Measurements from ENCODE around the gene HEATR9. TPM values are rescaled to one million over a fixed set of nuclear protein-coding genes. Genes with fewer than 3 reads are reported as not detected.

Gene HEATR9
- total RNA-seq (not detected in 2 replicates), polyA plus RNA-seq (not detected in 2 replicates)

DNA sequence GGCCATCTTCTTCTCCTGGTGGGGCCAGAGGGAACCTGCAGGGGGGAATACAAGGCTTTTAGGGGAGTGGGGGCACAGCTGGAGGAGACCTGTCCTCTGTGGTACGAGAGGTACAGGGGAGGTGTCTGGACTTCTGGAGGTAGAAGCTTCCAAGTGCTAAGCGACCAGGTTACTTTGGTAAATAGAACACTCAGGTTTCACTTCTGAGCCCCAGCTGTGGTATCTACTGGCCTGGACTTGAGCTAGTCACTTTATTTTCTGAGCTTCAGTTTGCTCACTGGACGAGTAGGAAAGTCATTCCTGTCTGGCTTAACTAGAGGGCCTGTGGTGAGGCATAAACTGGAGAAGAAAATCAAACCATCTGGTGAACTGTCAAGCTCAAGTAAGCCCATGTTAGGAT, at the start of gene HEATR9:
Gene HEATR9, minus strand, starts transcription at position 155 of the 400 bp plus-strand sequence. Its CDS starts 149 bp downstream, at position 6.
- H3K4me2 ChIP-seq = no peak within 1 kb of the TSS
- H3K36me3 ChIP-seq (replicated peaks; ENCODE audit: insufficient read depth, low read depth) = no peaks in the 10 kb centered on the region
- no peak within 1 kb of the TSS for H3K4me3 ChIP-seq
- no peaks in the 10 kb centered on the region for H3K9me3 ChIP-seq (ENCODE audit: low read depth)
- H3K79me2 ChIP-seq = no peaks in the 10 kb centered on the region
- no peak within 1 kb of the TSS for H3K27ac ChIP-seq
- H3K27me3 ChIP-seq = no peaks in the 10 kb centered on the region
- 81% methylated on average over 3 of the region's 3 CpGs for WGBS (ENCODE audit: low lambda C conversion rate, missing lambda C conversion rate)
- no peaks in the 10 kb centered on the region for H4K20me1 ChIP-seq (ENCODE audit: insufficient read depth, poor library complexity, severe bottlenecking)
- TF ChIP-seq EZH2 (IDR thresholded peaks at IDR 0.05; ENCODE audit: borderline replicate concordance) (no peak), CTCF (IDR thresholded peaks at IDR 0.05; ENCODE audit: poor library complexity) (no peak), EZH2phosphoT487 (IDR thresholded peaks at IDR 0.05; ENCODE audit: low read depth, severe bottlenecking, unreplicated experiment) (no peak)
- no peak within 1 kb of the TSS for H2AFZ ChIP-seq
- DNase-seq (ENCODE audit: low spot score) = no peak
- peaks cover 8% of the 10 kb centered on the region for H3K4me1 ChIP-seq (ENCODE audit: insufficient read depth)
- no peaks in the 10 kb centered on the region for H3K9me2 ChIP-seq (replicated peaks; ENCODE audit: insufficient read depth)

GRCh38 chr17:35917519-35918213, 49.0 kb upstream of the HEATR9 start:
- Histone ChIP-seq H3K4me3 (no peak overlapping the region), H3K4me1 (ENCODE audit: insufficient read depth) (no peaks in the 10 kb centered on the region), H3K4me2 (no peak overlapping the region), H3K27ac (no peak overlapping the region), H2AFZ (no peak overlapping the region), H3K36me3 (replicated peaks; ENCODE audit: insufficient read depth, low read depth) (no peaks in the 10 kb centered on the region), H3K9me3 (ENCODE audit: low read depth) (no peaks in the 10 kb centered on the region), H4K20me1 (ENCODE audit: insufficient read depth, poor library complexity, severe bottlenecking) (no peaks in the 10 kb centered on the region), H3K27me3 (no peaks in the 10 kb centered on the region), H3K79me2 (no peaks in the 10 kb centered on the region), H3K9me2 (replicated peaks; ENCODE audit: insufficient read depth) (no peaks in the 10 kb centered on the region)
- no peak for DNase-seq (ENCODE audit: low spot score)
- TF ChIP-seq CTCF (IDR thresholded peaks at IDR 0.05; ENCODE audit: poor library complexity) (no peak), EZH2 (IDR thresholded peaks at IDR 0.05; ENCODE audit: borderline replicate concordance) (no peak), EZH2phosphoT487 (IDR thresholded peaks at IDR 0.05; ENCODE audit: low read depth, severe bottlenecking, unreplicated experiment) (no peak)
- 96% methylated on average over 28 of the region's 29 CpGs for WGBS (ENCODE audit: low lambda C conversion rate, missing lambda C conversion rate)

DNA sequence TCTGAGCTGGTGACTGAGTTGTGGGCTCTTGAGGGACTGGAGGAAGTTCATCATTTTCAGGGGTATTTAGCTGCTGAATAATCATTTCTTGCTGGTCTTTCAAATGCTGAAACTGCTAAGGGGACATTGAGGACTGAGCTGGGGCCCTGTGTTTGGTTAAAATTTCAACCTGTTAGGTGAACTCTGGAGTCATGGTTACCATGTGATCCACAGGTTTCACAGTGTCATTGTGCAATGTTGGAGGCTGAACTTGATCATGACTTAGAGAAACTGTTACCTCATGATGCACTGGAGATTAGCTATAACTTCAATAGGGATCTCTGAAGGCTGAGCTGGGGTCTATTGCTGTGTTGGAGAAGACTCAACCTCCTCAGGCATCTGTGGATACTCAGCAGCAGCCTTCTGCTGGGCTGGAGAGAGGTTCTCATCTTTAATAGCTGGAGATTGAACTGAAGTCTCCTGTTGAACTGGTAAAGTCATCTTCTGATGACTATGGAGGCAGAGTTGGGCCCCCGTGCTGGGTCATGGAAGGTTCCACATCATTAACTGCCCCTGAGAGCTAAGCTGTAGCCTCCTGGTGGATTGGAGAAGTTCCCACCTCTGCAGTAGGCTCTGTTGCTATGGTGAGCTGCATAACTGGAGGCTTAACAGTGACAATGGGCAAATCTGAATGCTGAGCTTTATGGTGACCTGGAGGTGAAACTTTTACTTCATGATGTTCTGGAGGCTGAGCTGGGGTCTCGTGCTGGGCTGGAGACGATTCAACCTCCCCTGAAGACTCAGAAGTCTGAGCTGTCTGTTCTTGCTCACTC, 46.7 kb upstream of the HEATR9 start:
- H3K27ac ChIP-seq = peak overlapping the region; percentile 28

More for the DNA sequence above, 46.7 kb upstream of the HEATR9 start:
- no peak overlapping the region for H2AFZ ChIP-seq
- no peaks in the 10 kb centered on the region for H3K27me3 ChIP-seq
- H3K36me3 ChIP-seq (replicated peaks; ENCODE audit: insufficient read depth, low read depth) = no peaks in the 10 kb centered on the region
- H3K79me2 ChIP-seq = no peaks in the 10 kb centered on the region
- no peak overlapping the region for H3K4me3 ChIP-seq
- no peaks in the 10 kb centered on the region for H3K9me2 ChIP-seq (replicated peaks; ENCODE audit: insufficient read depth)
- no peak overlapping the region for H3K4me2 ChIP-seq
- H4K20me1 ChIP-seq (ENCODE audit: insufficient read depth, poor library complexity, severe bottlenecking) = no peaks in the 10 kb centered on the region
- DNase-seq (ENCODE audit: low spot score) = peak; percentile 32
- WGBS (ENCODE audit: low lambda C conversion rate, missing lambda C conversion rate) = 73% methylated on average over 3 of the region's 3 CpGs
- TF ChIP-seq EZH2 (IDR thresholded peaks at IDR 0.05; ENCODE audit: borderline replicate concordance) = no peak
- no peak for TF ChIP-seq EZH2phosphoT487 (IDR thresholded peaks at IDR 0.05; ENCODE audit: low read depth, severe bottlenecking, unreplicated experiment)
- TF ChIP-seq CTCF (IDR thresholded peaks at IDR 0.05; ENCODE audit: poor library complexity) = no peak
- no peaks in the 10 kb centered on the region for H3K4me1 ChIP-seq (ENCODE audit: insufficient read depth)
- no peaks in the 10 kb centered on the region for H3K9me3 ChIP-seq (ENCODE audit: low read depth)

All from hepatocyte (in vitro differentiated cells).